ENCODE results near the gene QDPR. TPM values are rescaled to one million over a fixed set of nuclear protein-coding genes. Genes with fewer than 3 reads are reported as not detected.
"Not testable (repeated sequence)": the region's sequence is repeated elsewhere in the genome, so short reads cannot be mapped to it uniquely, and the experiment has no call there.

The QDPR gene
- total RNA-seq, 1 donor from 2014 or later, result 28.6 TPM

GRCh38 chr4:17546222-17546621 lies 34.3 kb upstream of the QDPR start:
- no peaks in the 10 kb centered on the region for H3K36me3 ChIP-seq (ENCODE audit: control insufficient read depth, insufficient read depth, low read length)
- no peak for DNase-seq (ENCODE audit: low read depth)
- TF ChIP-seq CTCF (IDR thresholded peaks at IDR 0.05; ENCODE audit: insufficient read depth, low read length, poor library complexity, severe bottlenecking), result no peak
- no peaks in the 10 kb centered on the region for H3K27me3 ChIP-seq (ENCODE audit: control insufficient read depth, insufficient read depth, low read length)
- no peak overlapping the region for H3K4me3 ChIP-seq (ENCODE audit: low read depth, low read length)

- Histone ChIP-seq H3K27me3 (ENCODE audit: control insufficient read depth, insufficient read depth, low read length) (no peaks in the 10 kb centered on the region), H3K4me3 (ENCODE audit: low read depth, low read length) (no peak overlapping the region), H3K36me3 (ENCODE audit: control insufficient read depth, insufficient read depth, low read length) (no peaks in the 10 kb centered on the region)
- no peak for DNase-seq (ENCODE audit: low read depth)
- no peak for TF ChIP-seq CTCF (IDR thresholded peaks at IDR 0.05; ENCODE audit: insufficient read depth, low read length, poor library complexity, severe bottlenecking)
These were observed 33.7 kb upstream of the QDPR start for GRCh38 chr4:17545374-17546140.

- no peaks in the 10 kb centered on the region for H3K27me3 ChIP-seq (ENCODE audit: control insufficient read depth, insufficient read depth, low read length)
- DNase-seq (ENCODE audit: low read depth), result no peak
- H3K4me3 ChIP-seq (ENCODE audit: low read depth, low read length), result no peak overlapping the region
- H3K36me3 ChIP-seq (ENCODE audit: control insufficient read depth, insufficient read depth, low read length), result no peaks in the 10 kb centered on the region
- no peak for TF ChIP-seq CTCF (IDR thresholded peaks at IDR 0.05; ENCODE audit: insufficient read depth, low read length, poor library complexity, severe bottlenecking)
These were observed 32.9 kb upstream of the QDPR start for GRCh38 chr4:17544831-17545234.

GRCh38 chr4:17544205-17544604 lies 32.3 kb upstream of the QDPR start:
- H3K36me3 ChIP-seq (ENCODE audit: control insufficient read depth, insufficient read depth, low read length), result no peaks in the 10 kb centered on the region
- no peak for TF ChIP-seq CTCF (IDR thresholded peaks at IDR 0.05; ENCODE audit: insufficient read depth, low read length, poor library complexity, severe bottlenecking)
- DNase-seq (ENCODE audit: low read depth), result no peak
- no peaks in the 10 kb centered on the region for H3K27me3 ChIP-seq (ENCODE audit: control insufficient read depth, insufficient read depth, low read length)
- no peak overlapping the region for H3K4me3 ChIP-seq (ENCODE audit: low read depth, low read length)

- not testable (repeated sequence) for DNase-seq (ENCODE audit: low read depth)
These were observed 25.2 kb upstream of the QDPR start for GRCh38 chr4:17537060-17537459.

GRCh38 chr4:17535906-17536305 lies 24.0 kb upstream of the QDPR start:
- no peak for DNase-seq (ENCODE audit: low read depth)
- Histone ChIP-seq H3K27me3 (ENCODE audit: control insufficient read depth, insufficient read depth, low read length) (no peaks in the 10 kb centered on the region), H3K36me3 (ENCODE audit: control insufficient read depth, insufficient read depth, low read length) (no peaks in the 10 kb centered on the region), H3K4me3 (ENCODE audit: low read depth, low read length) (no peak overlapping the region)
- no peak for TF ChIP-seq CTCF (IDR thresholded peaks at IDR 0.05; ENCODE audit: insufficient read depth, low read length, poor library complexity, severe bottlenecking)

More at GRCh38 chr4:17537060-17537459, 25.2 kb upstream of the QDPR start:
- not testable (repeated sequence) for H3K27me3 ChIP-seq (ENCODE audit: control insufficient read depth, insufficient read depth, low read length); H3K4me3 ChIP-seq (ENCODE audit: low read depth, low read length); H3K36me3 ChIP-seq (ENCODE audit: control insufficient read depth, insufficient read depth, low read length)

Data from kidney epithelial cell (primary cell).